GM12892 (cell line): ENCODE data around the gene NUMBL.

ENCODE experiments used
- POLR2A ChIP-seq: IDR thresholded peaks from 2 replicates; pipeline ENCODE4 v1.6.1; 2011; ENCODE audit warnings: low read depth, low read length, control low read depth
- POLR2AphosphoS5 ChIP-seq: IDR thresholded peaks from 2 replicates; pipeline ENCODE4 v1.6.1; 2011; ENCODE audit warnings: low read depth, low read length, control low read depth

DNA sequence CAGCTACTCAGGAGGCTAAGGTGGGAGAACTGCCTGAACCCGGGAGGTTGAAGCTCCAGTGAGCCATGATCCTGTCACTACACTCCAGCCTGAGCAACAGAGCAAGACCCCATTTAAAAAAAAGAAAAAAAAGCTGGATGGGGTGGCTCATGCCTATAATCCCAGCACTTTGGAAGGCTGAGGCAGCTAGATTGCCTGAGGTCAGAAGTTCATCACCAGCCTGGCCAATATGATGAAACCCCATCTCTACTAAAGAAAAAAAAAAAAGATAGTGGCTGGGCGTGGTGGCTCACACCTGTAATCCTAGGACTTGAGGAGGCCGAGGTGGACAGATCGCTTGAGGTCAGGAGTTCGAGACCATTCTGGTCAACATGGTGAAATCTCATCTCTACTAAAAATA lies 74.3 kb downstream of the NUMBL start:
- no peak for TF ChIP-seq POLR2A
- TF ChIP-seq POLR2AphosphoS5: no peak
